Neural cell (in vitro differentiated cells): ENCODE measurements around the gene STARD7. TPM values are rescaled to one million over a fixed set of nuclear protein-coding genes. Genes with fewer than 3 reads are reported as not detected.

Source experiments
- H2AFZ ChIP-seq: fragments of 200-600, 300-800 bp; sonication (generic), shearing (Covaris generic); 2 replicates; pipeline ENCODE4 v1.6.0; 2014; ENCODE audit warnings: low read depth, mild to moderate bottlenecking, antibody characterized with exemption, low read length, moderate library complexity
- H3F3A ChIP-seq: fragments of 200-600 bp; shearing (Covaris generic); 2 replicates; pipeline ENCODE4 v1.6.1; 2016; ENCODE audit warnings: mild to moderate bottlenecking, moderate library complexity, mixed read lengths, antibody characterized with exemption, low read length; ENCODE audit not compliant: insufficient read depth, poor library complexity, severe bottlenecking
- H3K27ac ChIP-seq: fragments of 200-600, 300-800 bp; sonication (generic), shearing (Covaris generic); 2 replicates; pipeline ENCODE4 v1.5.1; 2014; ENCODE audit warnings: mild to moderate bottlenecking, low read length, moderate library complexity
- H3K27me3 ChIP-seq: fragments of 300-800, 200-600 bp; sonication (generic), shearing (Covaris generic); 2 replicates; pipeline ENCODE4 v1.6.0; 2014; ENCODE audit warnings: mild to moderate bottlenecking, low read depth, low read length, moderate library complexity; ENCODE audit not compliant: insufficient read depth
- H3K36me3 ChIP-seq: fragments of 300-800, 200-600 bp; sonication (generic), shearing (Covaris generic); 2 replicates; pipeline ENCODE4 v1.5.1; 2014; ENCODE audit warnings: mild to moderate bottlenecking, antibody characterized with exemption, low read length, moderate library complexity; ENCODE audit not compliant: insufficient read depth
- H3K4me2 ChIP-seq: fragments of 300-800, 200-600 bp; sonication (generic), shearing (Covaris generic); 2 replicates; pipeline ENCODE4 v1.6.0; 2014; ENCODE audit warnings: mild to moderate bottlenecking, low read length
- H3K4me3 ChIP-seq: fragments of 300-800, 200-600 bp; sonication (generic), shearing (Covaris generic); 2 replicates; pipeline ENCODE4 v1.5.1; 2014; ENCODE audit warnings: mild to moderate bottlenecking, low read length, moderate library complexity
- H3K79me2 ChIP-seq: fragments of 200-600 bp; shearing (Covaris generic); replicated peaks from 2 replicates; pipeline ENCODE4 v1.6.0; 2014; ENCODE audit warnings: mild to moderate bottlenecking, low read length, moderate library complexity; ENCODE audit not compliant: insufficient read depth
- H3K9ac ChIP-seq: fragments of 300-800, 200-600 bp; sonication (generic), shearing (Covaris generic); 2 replicates; pipeline ENCODE4 v1.6.1; 2016; ENCODE audit warnings: mild to moderate bottlenecking, low read length, mixed read lengths
- H3K9me2 ChIP-seq: fragments of 200-600 bp; shearing (Covaris generic); 2 replicates; pipeline ENCODE4 v1.6.1; 2016; ENCODE audit warnings: mild to moderate bottlenecking, low read length, mixed read lengths; ENCODE audit not compliant: insufficient read depth
- H3K9me3 ChIP-seq: fragments of 200-600, 300-800 bp; sonication (generic), shearing (Covaris generic); 2 replicates; pipeline ENCODE4 v1.6.1; 2016; ENCODE audit warnings: mild to moderate bottlenecking, mixed run types, low read length, moderate library complexity, mixed read lengths
- H4K20me1 ChIP-seq: fragments of 200-600 bp; shearing (Covaris generic); 2 replicates; pipeline ENCODE4 v1.6.1; 2016; ENCODE audit warnings: mild to moderate bottlenecking, mixed run types; ENCODE audit not compliant: insufficient read depth
- EP300 ChIP-seq: fragments of 450-650 bp; conservative IDR thresholded peaks from 2 replicates; pipeline ENCODE4 v1.6.1; 2014; ENCODE audit warnings: antibody characterized with exemption, mild to moderate bottlenecking, moderate library complexity; ENCODE audit not compliant: poor library complexity, severe bottlenecking
- EZH2 ChIP-seq: fragments of 200-600, 300-800 bp; shearing (Covaris generic), sonication (generic); IDR thresholded peaks from 2 replicates; pipeline ENCODE4 v1.6.1; 2014; ENCODE audit warnings: antibody characterized with exemption, low read length, borderline replicate concordance, mild to moderate bottlenecking; ENCODE audit not compliant: insufficient read depth, poor library complexity, severe bottlenecking
- MXI1 ChIP-seq: fragments of 450-650 bp; conservative IDR thresholded peaks from 2 replicates; pipeline ENCODE4 v1.6.1; 2014; ENCODE audit warnings: antibody characterized with exemption, mild to moderate bottlenecking; ENCODE audit not compliant: poor library complexity, severe bottlenecking
- POLR2AphosphoS5 ChIP-seq: IDR thresholded peaks from 2 replicates; pipeline ENCODE4 v1.6.1; 2012
- RAD21 ChIP-seq: fragments of 450-650 bp; conservative IDR thresholded peaks from 2 replicates; pipeline ENCODE4 v1.6.1; 2014; ENCODE audit warnings: antibody characterized with exemption, mild to moderate bottlenecking, moderate library complexity
- SMC3 ChIP-seq: fragments of 450-650 bp; conservative IDR thresholded peaks from 2 replicates; pipeline ENCODE4 v1.6.1; 2014; ENCODE audit warnings: antibody characterized with exemption, mild to moderate bottlenecking, moderate library complexity; ENCODE audit not compliant: poor library complexity
- TAF1 ChIP-seq: IDR thresholded peaks from 2 replicates; pipeline ENCODE4 v1.6.1; 2012; ENCODE audit warnings: low read depth
- polyA plus RNA-seq: library from polyadenylated mRNA; depleted of rRNA; stranded (reverse); fragments of >200 nt; gene quantifications from 2 replicates; pipeline ENCODE4 v1.2.3, GENCODE V29; 2014
- TF ChIP-seq, protein P1 (sequence below): IDR thresholded peaks from 2 replicates; pipeline ENCODE4 v1.6.1; 2012; ENCODE audit warnings: borderline replicate concordance
- TF ChIP-seq, protein P2 (sequence below): fragments of 450-650 bp; IDR thresholded peaks from 2 replicates; pipeline ENCODE4 v1.5.1; 2014; ENCODE audit warnings: antibody characterized with exemption, mild to moderate bottlenecking, moderate library complexity; ENCODE audit not compliant: poor library complexity, severe bottlenecking

The STARD7 gene
- polyA plus RNA-seq, 1 donor from 2014 or later = 155 TPM

- H3K36me3 ChIP-seq = no peaks in the 10 kb centered on the region
- H3K9me2 ChIP-seq = no peaks in the 10 kb centered on the region
- peaks cover 54% of the 10 kb centered on the region for H3K79me2 ChIP-seq
- no peaks in the 10 kb centered on the region for H3F3A ChIP-seq
- no peak overlapping the region for H2AFZ ChIP-seq
- no peaks in the 10 kb centered on the region for H3K9me3 ChIP-seq
- H3K27ac ChIP-seq = peak overlapping the region; percentile 68
- H3K9ac ChIP-seq = peak overlapping the region; percentile 91
- no peak for TF ChIP-seq RAD21
- TF ChIP-seq, protein P1, sequence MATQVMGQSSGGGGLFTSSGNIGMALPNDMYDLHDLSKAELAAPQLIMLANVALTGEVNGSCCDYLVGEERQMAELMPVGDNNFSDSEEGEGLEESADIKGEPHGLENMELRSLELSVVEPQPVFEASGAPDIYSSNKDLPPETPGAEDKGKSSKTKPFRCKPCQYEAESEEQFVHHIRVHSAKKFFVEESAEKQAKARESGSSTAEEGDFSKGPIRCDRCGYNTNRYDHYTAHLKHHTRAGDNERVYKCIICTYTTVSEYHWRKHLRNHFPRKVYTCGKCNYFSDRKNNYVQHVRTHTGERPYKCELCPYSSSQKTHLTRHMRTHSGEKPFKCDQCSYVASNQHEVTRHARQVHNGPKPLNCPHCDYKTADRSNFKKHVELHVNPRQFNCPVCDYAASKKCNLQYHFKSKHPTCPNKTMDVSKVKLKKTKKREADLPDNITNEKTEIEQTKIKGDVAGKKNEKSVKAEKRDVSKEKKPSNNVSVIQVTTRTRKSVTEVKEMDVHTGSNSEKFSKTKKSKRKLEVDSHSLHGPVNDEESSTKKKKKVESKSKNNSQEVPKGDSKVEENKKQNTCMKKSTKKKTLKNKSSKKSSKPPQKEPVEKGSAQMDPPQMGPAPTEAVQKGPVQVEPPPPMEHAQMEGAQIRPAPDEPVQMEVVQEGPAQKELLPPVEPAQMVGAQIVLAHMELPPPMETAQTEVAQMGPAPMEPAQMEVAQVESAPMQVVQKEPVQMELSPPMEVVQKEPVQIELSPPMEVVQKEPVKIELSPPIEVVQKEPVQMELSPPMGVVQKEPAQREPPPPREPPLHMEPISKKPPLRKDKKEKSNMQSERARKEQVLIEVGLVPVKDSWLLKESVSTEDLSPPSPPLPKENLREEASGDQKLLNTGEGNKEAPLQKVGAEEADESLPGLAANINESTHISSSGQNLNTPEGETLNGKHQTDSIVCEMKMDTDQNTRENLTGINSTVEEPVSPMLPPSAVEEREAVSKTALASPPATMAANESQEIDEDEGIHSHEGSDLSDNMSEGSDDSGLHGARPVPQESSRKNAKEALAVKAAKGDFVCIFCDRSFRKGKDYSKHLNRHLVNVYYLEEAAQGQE = no peak
- no peak for TF ChIP-seq POLR2AphosphoS5
- no peak for TF ChIP-seq TAF1
- no peak for TF ChIP-seq EP300
- no peak for TF ChIP-seq SMC3
- TF ChIP-seq MXI1 = no peak
- no peak for TF ChIP-seq EZH2
- TF ChIP-seq, protein P2, sequence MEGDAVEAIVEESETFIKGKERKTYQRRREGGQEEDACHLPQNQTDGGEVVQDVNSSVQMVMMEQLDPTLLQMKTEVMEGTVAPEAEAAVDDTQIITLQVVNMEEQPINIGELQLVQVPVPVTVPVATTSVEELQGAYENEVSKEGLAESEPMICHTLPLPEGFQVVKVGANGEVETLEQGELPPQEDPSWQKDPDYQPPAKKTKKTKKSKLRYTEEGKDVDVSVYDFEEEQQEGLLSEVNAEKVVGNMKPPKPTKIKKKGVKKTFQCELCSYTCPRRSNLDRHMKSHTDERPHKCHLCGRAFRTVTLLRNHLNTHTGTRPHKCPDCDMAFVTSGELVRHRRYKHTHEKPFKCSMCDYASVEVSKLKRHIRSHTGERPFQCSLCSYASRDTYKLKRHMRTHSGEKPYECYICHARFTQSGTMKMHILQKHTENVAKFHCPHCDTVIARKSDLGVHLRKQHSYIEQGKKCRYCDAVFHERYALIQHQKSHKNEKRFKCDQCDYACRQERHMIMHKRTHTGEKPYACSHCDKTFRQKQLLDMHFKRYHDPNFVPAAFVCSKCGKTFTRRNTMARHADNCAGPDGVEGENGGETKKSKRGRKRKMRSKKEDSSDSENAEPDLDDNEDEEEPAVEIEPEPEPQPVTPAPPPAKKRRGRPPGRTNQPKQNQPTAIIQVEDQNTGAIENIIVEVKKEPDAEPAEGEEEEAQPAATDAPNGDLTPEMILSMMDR = no peak
- H4K20me1 ChIP-seq = no peaks in the 10 kb centered on the region
- no peaks in the 10 kb centered on the region for H3K27me3 ChIP-seq
- peak overlapping the region; percentile 92 for H3K4me3 ChIP-seq
- peak overlapping the region; percentile 49 for H3K4me2 ChIP-seq
These were observed 869 bp downstream of the STARD7 start for GRCh38 chr2:96207774-96208142.

- peaks cover 59% of the 10 kb centered on the region for H3K79me2 ChIP-seq
- H3K4me2 ChIP-seq = peak overlapping the region; percentile 49
- H3K4me3 ChIP-seq = peak overlapping the region; percentile 92
- peak overlapping the region; percentile 68 for H3K27ac ChIP-seq
- no peak overlapping the region for H2AFZ ChIP-seq
- peak overlapping the region; percentile 91 for H3K9ac ChIP-seq
- no peaks in the 10 kb centered on the region for H3F3A ChIP-seq
- H3K36me3 ChIP-seq = no peaks in the 10 kb centered on the region
- H3K9me3 ChIP-seq = no peaks in the 10 kb centered on the region
- no peaks in the 10 kb centered on the region for H3K9me2 ChIP-seq
- H4K20me1 ChIP-seq = no peaks in the 10 kb centered on the region
- no peaks in the 10 kb centered on the region for H3K27me3 ChIP-seq
- TF ChIP-seq MXI1 (no peak), SMC3 (no peak), RAD21 (no peak), EP300 (no peak), POLR2AphosphoS5 (no peak), EZH2 (no peak), TAF1 (no peak)
- TF ChIP-seq, protein P1 = no peak
- TF ChIP-seq, protein P2 = no peak
These were observed 1.4 kb downstream of the STARD7 start for GRCh38 chr2:96207073-96207773.
